Myocyte (in vitro differentiated cells): ENCODE data around the gene THAP11. TPM values are rescaled to one million over a fixed set of nuclear protein-coding genes. Genes with fewer than 3 reads are reported as not detected.
"Not testable (repeated sequence)": the region's sequence is repeated elsewhere in the genome, so short reads cannot be mapped to it uniquely, and the experiment has no call there.

Source experiments
- DNase-seq: peaks from one replicate; pipeline ENCODE4 v3.0.0-alpha.2; 2012; ENCODE audit warnings: low read depth
- total RNA-seq: library from RNA; depleted of rRNA; stranded (reverse); fragments of >200 nt; gene quantifications from 2 replicates; pipeline ENCODE4 v1.2.3, GENCODE V29; 2014

THAP11 gene
- total RNA-seq, 1 donor from 2014 or later: 67.0 TPM

- peak; percentile 92 for DNase-seq
Measured at GRCh38 chr16:67862623-67863583, 20.8 kb downstream of the THAP11 start.

GRCh38 chr16:67864044-67864443, 21.9 kb downstream of the THAP11 start:
- not testable (repeated sequence) for DNase-seq

- DNase-seq: no peak
Measured at GRCh38 chr16:67864594-67864993, 22.5 kb downstream of the THAP11 start.

GRCh38 chr16:67865318-67865717, 23.2 kb downstream of the THAP11 start:
- peak; percentile 52 for DNase-seq

GRCh38 chr16:67868290-67868689, 26.2 kb downstream of the THAP11 start:
- no peak for DNase-seq

- no peak for DNase-seq
Measured at GRCh38 chr16:67869653-67870052, 27.5 kb downstream of the THAP11 start.

GRCh38 chr16:67871256-67871655, 29.1 kb downstream of the THAP11 start:
- no peak for DNase-seq

GRCh38 chr16:67872131-67872630, 30.1 kb downstream of the THAP11 start:
- no peak for DNase-seq

GRCh38 chr16:67872631-67873434, 30.7 kb downstream of the THAP11 start, which contains the start of gene EDC4:
Gene EDC4, plus strand, starts transcription at chr16:67873052. Its CDS starts 210 bp downstream, at chr16:67873262.
- peak; percentile 86 for DNase-seq

GRCh38 chr16:67873435-67874370, 31.6 kb downstream of the THAP11 start:
- DNase-seq: no peak

- peak; percentile 47 for DNase-seq
Measured at GRCh38 chr16:67874372-67874771, 32.3 kb downstream of the THAP11 start.

- no peak for DNase-seq
Measured at GRCh38 chr16:67877064-67877463, 34.9 kb downstream of the THAP11 start.

GRCh38 chr16:67878232-67878631, 36.1 kb downstream of the THAP11 start:
- DNase-seq: no peak

GRCh38 chr16:67878846-67879245, 36.7 kb downstream of the THAP11 start:
- no peak for DNase-seq

- DNase-seq: no peak
Measured at GRCh38 chr16:67879462-67879861, 37.3 kb downstream of the THAP11 start.

- DNase-seq: no peak
Measured at GRCh38 chr16:67879936-67880335, 37.8 kb downstream of the THAP11 start.

- peak; percentile 61 for DNase-seq
Measured at GRCh38 chr16:67880584-67880983, 38.5 kb downstream of the THAP11 start.

GRCh38 chr16:67881621-67882161, 39.6 kb downstream of the THAP11 start:
- DNase-seq: peak; percentile 88

- peak; percentile 100 for DNase-seq
Measured at GRCh38 chr16:67882374-67883145, 40.4 kb downstream of the THAP11 start.
